Uterus (tissue), 2 donors: Measurements from ENCODE around the gene ACSF2.

ENCODE experiments used
- POLR2A ChIP-seq, 2 donors: fragments of 450-650 bp; IDR thresholded peaks; one replicate each; pipeline ENCODE4 v1.6.1; 2016; ENCODE audit warnings: antibody characterized with exemption in 2 of 2, mild to moderate bottlenecking in 1 of 2, moderate library complexity in 1 of 2
- TF ChIP-seq, protein P1 (sequence below), 4 experiments: fragments of 200-600 bp in 2 of 4; fragments of 450-650 bp in 2 of 4; sonication (generic) in 2 of 4; IDR thresholded peaks; one replicate each; pipeline ENCODE4 v1.5.1; 2016 to 2019; ENCODE audit warnings: antibody characterized with exemption in 4 of 4, mild to moderate bottlenecking in 2 of 4, moderate library complexity in 1 of 4

DNA sequence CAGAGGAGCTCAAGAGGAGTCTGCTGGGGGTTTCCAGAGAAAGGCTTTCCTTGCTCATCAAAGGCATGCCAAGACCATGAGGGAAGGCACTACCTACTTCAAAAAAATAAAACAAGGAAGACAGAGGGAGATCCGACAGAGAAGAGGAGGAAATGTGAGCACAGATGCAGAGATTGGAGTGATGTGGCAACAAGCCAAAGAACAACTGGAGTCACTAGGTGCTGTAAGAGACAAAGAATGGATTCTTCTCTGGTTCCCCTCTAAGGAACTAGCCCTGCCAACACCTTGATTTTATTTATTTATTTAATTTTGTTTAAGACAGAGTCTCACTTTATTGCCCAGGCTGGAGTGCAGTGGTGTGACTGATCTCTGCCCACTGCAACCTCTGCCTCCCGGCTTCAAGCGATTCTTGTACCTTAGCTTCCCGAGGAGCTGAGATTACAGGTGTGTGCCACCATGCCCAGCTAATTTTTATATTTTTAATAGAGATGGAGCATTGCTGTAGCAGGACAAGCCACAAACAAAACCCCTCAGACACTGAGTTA is 13.8 kb upstream of the ACSF2 start:
- TF ChIP-seq, protein P1, sequence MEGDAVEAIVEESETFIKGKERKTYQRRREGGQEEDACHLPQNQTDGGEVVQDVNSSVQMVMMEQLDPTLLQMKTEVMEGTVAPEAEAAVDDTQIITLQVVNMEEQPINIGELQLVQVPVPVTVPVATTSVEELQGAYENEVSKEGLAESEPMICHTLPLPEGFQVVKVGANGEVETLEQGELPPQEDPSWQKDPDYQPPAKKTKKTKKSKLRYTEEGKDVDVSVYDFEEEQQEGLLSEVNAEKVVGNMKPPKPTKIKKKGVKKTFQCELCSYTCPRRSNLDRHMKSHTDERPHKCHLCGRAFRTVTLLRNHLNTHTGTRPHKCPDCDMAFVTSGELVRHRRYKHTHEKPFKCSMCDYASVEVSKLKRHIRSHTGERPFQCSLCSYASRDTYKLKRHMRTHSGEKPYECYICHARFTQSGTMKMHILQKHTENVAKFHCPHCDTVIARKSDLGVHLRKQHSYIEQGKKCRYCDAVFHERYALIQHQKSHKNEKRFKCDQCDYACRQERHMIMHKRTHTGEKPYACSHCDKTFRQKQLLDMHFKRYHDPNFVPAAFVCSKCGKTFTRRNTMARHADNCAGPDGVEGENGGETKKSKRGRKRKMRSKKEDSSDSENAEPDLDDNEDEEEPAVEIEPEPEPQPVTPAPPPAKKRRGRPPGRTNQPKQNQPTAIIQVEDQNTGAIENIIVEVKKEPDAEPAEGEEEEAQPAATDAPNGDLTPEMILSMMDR (IDR thresholded peaks at IDR 0.05) = no peak
- no peak for TF ChIP-seq POLR2A (IDR thresholded peaks at IDR 0.05)
